B cell (primary cell): Measurements from ENCODE around the gene WASF3.

Experiments
- EZH2 ChIP-seq: IDR thresholded peaks from 2 replicates; pipeline ENCODE4 v1.6.1; 2012; ENCODE audit warnings: borderline replicate concordance, low read depth, mild to moderate bottlenecking, moderate library complexity, low read length; ENCODE audit not compliant: insufficient read depth, poor library complexity, severe bottlenecking
- TF ChIP-seq, protein P1 (sequence below): fragments of 200-600 bp; IDR thresholded peaks from one replicate; pipeline ENCODE4 v1.8.0; 2022; ENCODE audit warnings: antibody characterized with exemption, mild to moderate bottlenecking

- TF ChIP-seq, protein P1, sequence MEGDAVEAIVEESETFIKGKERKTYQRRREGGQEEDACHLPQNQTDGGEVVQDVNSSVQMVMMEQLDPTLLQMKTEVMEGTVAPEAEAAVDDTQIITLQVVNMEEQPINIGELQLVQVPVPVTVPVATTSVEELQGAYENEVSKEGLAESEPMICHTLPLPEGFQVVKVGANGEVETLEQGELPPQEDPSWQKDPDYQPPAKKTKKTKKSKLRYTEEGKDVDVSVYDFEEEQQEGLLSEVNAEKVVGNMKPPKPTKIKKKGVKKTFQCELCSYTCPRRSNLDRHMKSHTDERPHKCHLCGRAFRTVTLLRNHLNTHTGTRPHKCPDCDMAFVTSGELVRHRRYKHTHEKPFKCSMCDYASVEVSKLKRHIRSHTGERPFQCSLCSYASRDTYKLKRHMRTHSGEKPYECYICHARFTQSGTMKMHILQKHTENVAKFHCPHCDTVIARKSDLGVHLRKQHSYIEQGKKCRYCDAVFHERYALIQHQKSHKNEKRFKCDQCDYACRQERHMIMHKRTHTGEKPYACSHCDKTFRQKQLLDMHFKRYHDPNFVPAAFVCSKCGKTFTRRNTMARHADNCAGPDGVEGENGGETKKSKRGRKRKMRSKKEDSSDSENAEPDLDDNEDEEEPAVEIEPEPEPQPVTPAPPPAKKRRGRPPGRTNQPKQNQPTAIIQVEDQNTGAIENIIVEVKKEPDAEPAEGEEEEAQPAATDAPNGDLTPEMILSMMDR: no peak
- TF ChIP-seq EZH2: no peak
Measured at GRCh38 chr13:26629260-26629825, 71.9 kb downstream of the WASF3 start.
